ENCODE results near the gene RPLP2.

- TF ChIP-seq CTCF (tag by site-specific recombination; IDR thresholded peaks at IDR 0.05), result no peak
- no peak for TF ChIP-seq ZNF501 (tag by site-specific recombination; IDR thresholded peaks at IDR 0.05)
- TF ChIP-seq ZNF660 (tag by site-specific recombination; IDR thresholded peaks at IDR 0.05), result no peak
- no peak for TF ChIP-seq ZNF792 (tag by site-specific recombination; IDR thresholded peaks at IDR 0.05)
- TF ChIP-seq ZNF23 (tag by site-specific recombination; IDR thresholded peaks at IDR 0.05; ENCODE audit: borderline replicate concordance), result no peak
- no peak for TF ChIP-seq KLF1 (tag by site-specific recombination; IDR thresholded peaks at IDR 0.05)
- TF ChIP-seq ZNF211 (tag by site-specific recombination; IDR thresholded peaks at IDR 0.05; ENCODE audit: low read depth), result no peak
- TF ChIP-seq IKZF3 (tag by site-specific recombination; IDR thresholded peaks at IDR 0.05), result no peak
- no peak for TF ChIP-seq ZNF350 (tag by site-specific recombination; IDR thresholded peaks at IDR 0.05)
- no peak for TF ChIP-seq RBAK (tag by site-specific recombination; IDR thresholded peaks at IDR 0.05)
- TF ChIP-seq ZSCAN30 (tag by site-specific recombination; IDR thresholded peaks at IDR 0.05), result no peak
Measured at GRCh38 chr11:766936-767210, 42.9 kb upstream of the RPLP2 start.

All from HEK293 (cell line).